Medulla oblongata (tissue), 1 donor: Measurements from ENCODE around the gene RASA4.
"Not testable (repeated sequence)": the region's sequence is repeated elsewhere in the genome, so short reads cannot be mapped to it uniquely, and the experiment has no call there.

ENCODE experiments used
- DNase-seq: peaks from one replicate; pipeline ENCODE4 v3.0.0-alpha.2; 2015; ENCODE audit errors: extremely low spot score

The RASA4 gene

GRCh38 chr7:102606848-102607247 is 9.7 kb downstream of the RASA4 start:
- DNase-seq: not testable (repeated sequence)

GRCh38 chr7:102604431-102605145 is 12.0 kb downstream of the RASA4 start:
- not testable (repeated sequence) for DNase-seq

DNA sequence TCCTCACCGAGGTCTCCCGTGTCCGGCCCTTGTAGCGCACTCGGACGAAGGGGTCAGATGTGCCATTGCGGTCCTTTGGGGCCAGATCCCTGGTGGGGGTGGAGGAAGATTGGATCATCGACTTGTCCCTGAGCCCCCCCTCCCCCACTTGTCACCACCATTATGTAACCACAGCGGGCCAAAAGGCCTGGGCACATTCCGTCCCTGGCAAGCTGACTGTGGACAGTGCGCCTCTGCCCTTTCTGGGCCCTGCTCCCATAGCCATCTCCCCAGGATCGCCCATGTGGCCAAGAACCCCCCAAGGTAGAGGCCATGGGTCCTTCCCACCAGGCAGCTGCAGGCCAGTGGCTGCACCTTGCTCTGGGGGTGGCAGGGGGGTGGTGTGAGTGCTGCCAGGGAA is 14.2 kb downstream of the RASA4 start:
- DNase-seq: not testable (repeated sequence)

DNA sequence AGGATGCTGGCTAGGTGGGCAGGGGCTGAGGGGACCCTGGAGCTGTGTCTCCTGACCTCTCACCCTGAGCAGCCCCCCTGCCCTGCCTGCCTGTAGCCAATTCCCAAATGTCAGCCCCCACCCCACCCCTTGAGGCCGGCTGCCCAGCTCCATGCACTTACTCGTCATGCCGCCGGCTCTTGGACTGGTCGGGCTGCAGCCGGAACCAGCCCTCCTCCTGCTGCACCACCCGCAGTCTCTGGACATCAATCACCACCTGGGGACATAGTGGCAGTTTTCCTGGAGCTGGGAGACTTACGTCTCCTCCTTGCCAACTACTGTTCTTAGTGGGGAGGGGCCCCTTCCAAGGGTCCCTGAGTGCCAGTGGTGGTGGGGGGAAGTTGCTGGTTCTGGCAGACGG is 16.9 kb downstream of the RASA4 start:
- not testable (repeated sequence) for DNase-seq

DNA sequence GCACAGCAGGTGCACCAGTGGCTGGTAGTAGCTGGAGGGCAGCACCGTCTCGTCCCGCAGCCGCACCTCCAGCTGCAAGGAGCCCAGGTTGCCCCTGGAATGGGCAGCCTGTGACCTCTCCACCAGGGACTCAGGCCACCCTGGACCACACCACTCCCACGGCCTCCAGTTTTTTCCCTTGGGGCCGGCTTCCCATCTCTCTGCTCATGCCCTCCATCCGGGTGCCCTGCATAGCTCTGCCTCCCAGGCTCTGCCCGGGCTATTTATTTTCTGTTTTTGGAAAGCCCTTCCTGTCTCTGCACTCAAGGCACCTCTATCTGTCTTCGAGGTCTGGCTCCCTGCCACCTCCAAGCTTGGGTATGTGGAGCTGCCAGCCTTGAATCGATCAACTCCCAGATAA is 20.5 kb downstream of the RASA4 start:
- DNase-seq: not testable (repeated sequence)

- DNase-seq: not testable (repeated sequence)
Observed at GRCh38 chr7:102593637-102594334, 22.8 kb downstream of the RASA4 start.

- not testable (repeated sequence) for DNase-seq
Observed at GRCh38 chr7:102592477-102593019, 24.0 kb downstream of the RASA4 start.

DNA sequence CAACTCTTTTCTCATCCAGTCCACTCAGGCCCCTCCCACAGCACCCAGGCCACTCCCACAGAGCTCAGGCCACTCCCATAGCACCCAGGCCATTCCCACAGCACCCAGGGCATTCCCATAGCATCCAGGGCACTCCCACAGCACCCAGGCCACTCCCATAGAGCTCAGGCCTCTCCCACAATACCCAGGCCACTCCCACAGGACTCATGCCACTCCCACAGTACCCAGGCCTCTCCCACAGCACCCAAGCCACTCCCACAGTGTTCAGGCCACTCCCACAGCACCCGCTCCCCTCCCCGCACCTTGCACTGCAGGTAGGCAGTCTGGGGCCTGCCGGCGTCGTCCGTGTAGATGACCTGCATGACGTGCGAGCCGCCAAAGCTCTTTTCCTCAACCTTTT is 26.7 kb downstream of the RASA4 start:
- DNase-seq: not testable (repeated sequence)

DNA sequence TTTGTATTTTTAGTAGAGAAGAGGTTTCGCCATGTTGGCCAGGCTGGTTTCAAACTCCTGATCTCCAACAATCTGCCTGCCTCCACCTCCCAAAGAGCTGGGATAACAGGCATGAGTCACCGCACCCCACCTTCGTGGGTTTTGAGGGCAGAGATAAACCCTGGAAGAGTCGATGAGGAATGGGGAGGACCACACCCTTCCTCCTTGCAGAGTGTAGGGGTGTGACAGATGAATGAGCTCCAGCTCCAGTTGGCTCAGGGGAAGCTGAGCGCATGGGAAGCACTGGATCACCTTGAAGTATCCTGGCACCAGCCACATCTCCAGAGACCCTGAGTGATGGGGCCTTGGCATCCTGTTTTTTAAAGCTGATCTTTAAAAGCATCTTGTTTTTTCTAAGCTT is 33.1 kb downstream of the RASA4 start:
- not testable (repeated sequence) for DNase-seq

- not testable (repeated sequence) for DNase-seq
Observed at GRCh38 chr7:102581722-102582121, 34.8 kb downstream of the RASA4 start.

- not testable (repeated sequence) for DNase-seq
Observed at GRCh38 chr7:102578486-102578885, 38.1 kb downstream of the RASA4 start.

- not testable (repeated sequence) for DNase-seq
Observed at GRCh38 chr7:102577315-102578240, 39.0 kb downstream of the RASA4 start.

GRCh38 chr7:102576363-102576762 is 40.2 kb downstream of the RASA4 start:
- DNase-seq: not testable (repeated sequence)

DNA sequence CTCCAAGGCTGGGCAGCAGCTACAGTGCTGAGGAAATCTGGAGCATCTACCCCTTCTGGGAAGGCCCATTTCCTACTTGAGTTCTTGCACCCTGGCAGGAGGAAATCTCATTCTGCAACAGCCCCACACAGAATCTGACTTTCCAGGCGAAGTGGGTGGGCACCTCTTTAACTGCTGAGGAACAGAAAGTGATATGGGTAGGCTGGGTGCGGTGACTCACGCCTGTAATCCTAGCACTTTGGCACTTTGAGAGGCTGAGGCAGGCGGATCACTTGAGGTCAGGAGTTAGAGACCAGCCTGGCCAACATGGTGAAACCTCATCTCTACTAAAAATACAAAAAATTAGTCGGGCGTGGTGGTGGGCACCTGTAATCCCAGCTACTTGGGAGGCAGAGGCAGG is 41.9 kb downstream of the RASA4 start:
- DNase-seq: not testable (repeated sequence)

- peak; percentile 97 for DNase-seq
Observed at GRCh38 chr7:102572261-102573239, 44.0 kb downstream of the RASA4 start, which contains the start of gene POLR2J3. POLR2J3 (minus strand) TSS chr7:102572583; CDS start chr7:102572521, 62 bp downstream.

GRCh38 chr7:102568620-102569019 is 47.9 kb downstream of the RASA4 start:
- DNase-seq: peak; percentile 1

GRCh38 chr7:102550808-102551422 is 65.6 kb downstream of the RASA4 start, which contains the start of gene SPDYE2:
SPDYE2 (plus strand) TSS chr7:102551226; CDS start chr7:102553256, 2,030 bp downstream.
- not testable (repeated sequence) for DNase-seq

DNA sequence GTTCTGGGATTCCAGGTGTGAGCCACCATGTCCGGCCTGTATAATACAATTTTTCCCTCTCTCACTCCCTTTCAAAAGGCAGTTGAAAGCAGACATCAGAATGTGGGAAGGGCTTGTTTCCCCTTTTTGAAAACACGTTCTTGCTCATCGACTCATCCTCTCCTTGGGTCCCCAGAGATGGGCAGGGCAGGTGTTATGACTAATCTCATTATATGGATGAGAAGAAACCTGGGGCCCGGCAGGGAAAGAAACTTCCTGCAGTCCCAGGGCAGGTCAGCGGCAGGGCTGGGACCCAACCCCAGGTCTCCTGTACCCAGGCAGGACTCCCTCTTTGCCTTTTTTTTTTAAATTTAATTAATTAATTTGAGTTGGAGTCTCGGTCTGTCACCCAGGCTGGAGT is 70.2 kb downstream of the RASA4 start:
- DNase-seq: not testable (repeated sequence)

- DNase-seq: not testable (repeated sequence)
Observed at GRCh38 chr7:102545288-102545687, 71.3 kb downstream of the RASA4 start.

DNA sequence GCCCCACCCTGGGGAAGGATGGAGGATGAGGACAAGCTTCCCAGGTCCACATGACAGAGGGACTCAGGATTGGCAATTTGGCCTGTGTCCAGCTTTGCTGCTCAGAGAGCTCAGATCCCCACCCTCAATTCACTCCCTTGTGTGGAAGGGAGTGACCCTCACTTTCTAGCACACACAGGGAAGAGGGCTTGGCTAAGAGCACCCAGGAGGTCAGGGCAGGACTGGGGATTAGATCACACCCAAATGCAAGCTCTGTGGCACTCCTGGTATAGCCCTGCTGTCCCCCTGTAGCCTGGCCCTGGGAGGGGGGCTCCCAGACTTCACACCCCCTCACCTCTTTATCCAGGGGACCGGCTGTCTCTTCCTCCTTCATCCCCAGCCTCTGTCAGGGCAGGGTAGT is 72.2 kb downstream of the RASA4 start:
- DNase-seq: not testable (repeated sequence)
